ENCODE measurements around the gene ZDHHC17.
A peak's percentile ranks its signal among the peaks of the same experiment; 100 is the strongest.

DNA sequence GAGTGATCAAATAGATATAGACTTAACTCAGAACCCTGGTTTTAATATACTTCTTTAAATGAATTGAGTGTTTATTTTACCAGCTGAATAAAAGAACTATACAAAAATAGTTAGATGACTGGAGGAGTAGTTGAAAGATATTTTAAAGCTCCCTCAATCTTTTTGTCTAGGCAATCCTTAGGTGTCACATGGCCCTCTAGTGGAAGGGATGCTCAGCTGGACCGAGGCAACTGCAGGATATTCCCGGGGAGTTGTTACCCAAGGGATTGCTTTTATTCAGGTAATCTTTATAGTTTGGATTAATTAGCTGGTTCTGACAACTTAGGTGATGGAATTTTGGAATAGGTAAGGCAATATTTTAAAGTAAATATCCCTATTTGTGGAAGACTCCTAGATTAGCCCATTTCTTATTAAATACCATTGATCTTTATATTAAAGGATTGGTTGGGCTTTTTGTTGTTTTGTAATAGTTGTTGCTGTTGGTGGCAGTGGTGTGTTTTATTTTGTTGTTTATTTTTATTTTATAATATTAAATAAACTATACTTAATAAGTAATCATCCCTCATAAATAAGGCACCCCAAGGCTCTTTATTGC lies 57.1 kb downstream of the ZDHHC17 start:
- TF ChIP-seq, protein P1, sequence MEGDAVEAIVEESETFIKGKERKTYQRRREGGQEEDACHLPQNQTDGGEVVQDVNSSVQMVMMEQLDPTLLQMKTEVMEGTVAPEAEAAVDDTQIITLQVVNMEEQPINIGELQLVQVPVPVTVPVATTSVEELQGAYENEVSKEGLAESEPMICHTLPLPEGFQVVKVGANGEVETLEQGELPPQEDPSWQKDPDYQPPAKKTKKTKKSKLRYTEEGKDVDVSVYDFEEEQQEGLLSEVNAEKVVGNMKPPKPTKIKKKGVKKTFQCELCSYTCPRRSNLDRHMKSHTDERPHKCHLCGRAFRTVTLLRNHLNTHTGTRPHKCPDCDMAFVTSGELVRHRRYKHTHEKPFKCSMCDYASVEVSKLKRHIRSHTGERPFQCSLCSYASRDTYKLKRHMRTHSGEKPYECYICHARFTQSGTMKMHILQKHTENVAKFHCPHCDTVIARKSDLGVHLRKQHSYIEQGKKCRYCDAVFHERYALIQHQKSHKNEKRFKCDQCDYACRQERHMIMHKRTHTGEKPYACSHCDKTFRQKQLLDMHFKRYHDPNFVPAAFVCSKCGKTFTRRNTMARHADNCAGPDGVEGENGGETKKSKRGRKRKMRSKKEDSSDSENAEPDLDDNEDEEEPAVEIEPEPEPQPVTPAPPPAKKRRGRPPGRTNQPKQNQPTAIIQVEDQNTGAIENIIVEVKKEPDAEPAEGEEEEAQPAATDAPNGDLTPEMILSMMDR (IDR thresholded peaks at IDR 0.05): peak; percentile 54 to 66 (median 58)
- no peak for TF ChIP-seq POLR2A (IDR thresholded peaks at IDR 0.05; ENCODE audit: low read depth)
- TF ChIP-seq POLR2AphosphoS5 (IDR thresholded peaks at IDR 0.05): no peak
- TF ChIP-seq EP300 (IDR thresholded peaks at IDR 0.05): no peak

Data from esophagus muscularis mucosa (tissue), 4 donors.